Activated naive CD4-positive, alpha-beta T cell treated with anti-CD3 and anti-CD28 coated beads, Interleukin-2, amount 50 U/mL, for 24 hours (primary cell): ENCODE measurements around the gene SMIM35.
A peak's percentile ranks its signal among the peaks of the same experiment; 100 is the strongest.
"Not testable (repeated sequence)": the region's sequence is repeated elsewhere in the genome, so short reads cannot be mapped to it uniquely, and the experiment has no call there.

Experiments used
- H3K27ac Mint-ChIP-seq: one replicate; pipeline ENCODE4 v1.8.0; 2021; ENCODE audit warnings: mild to moderate bottlenecking, mixed read lengths
- H3K27me3 Mint-ChIP-seq: one replicate; pipeline ENCODE4 v1.8.0; 2021; ENCODE audit warnings: mixed read lengths
- H3K36me3 Mint-ChIP-seq: one replicate; pipeline ENCODE4 v1.8.0; 2021; ENCODE audit warnings: mixed read lengths
- H3K4me1 Mint-ChIP-seq: one replicate; pipeline ENCODE4 v1.8.0; 2021; ENCODE audit warnings: mixed read lengths
- H3K4me3 Mint-ChIP-seq: one replicate; pipeline ENCODE4 v1.8.0; 2021; ENCODE audit warnings: mild to moderate bottlenecking, mixed read lengths
- H3K9me3 Mint-ChIP-seq: one replicate; pipeline ENCODE4 v1.8.0; 2021; ENCODE audit warnings: mixed read lengths

Gene SMIM35

DNA sequence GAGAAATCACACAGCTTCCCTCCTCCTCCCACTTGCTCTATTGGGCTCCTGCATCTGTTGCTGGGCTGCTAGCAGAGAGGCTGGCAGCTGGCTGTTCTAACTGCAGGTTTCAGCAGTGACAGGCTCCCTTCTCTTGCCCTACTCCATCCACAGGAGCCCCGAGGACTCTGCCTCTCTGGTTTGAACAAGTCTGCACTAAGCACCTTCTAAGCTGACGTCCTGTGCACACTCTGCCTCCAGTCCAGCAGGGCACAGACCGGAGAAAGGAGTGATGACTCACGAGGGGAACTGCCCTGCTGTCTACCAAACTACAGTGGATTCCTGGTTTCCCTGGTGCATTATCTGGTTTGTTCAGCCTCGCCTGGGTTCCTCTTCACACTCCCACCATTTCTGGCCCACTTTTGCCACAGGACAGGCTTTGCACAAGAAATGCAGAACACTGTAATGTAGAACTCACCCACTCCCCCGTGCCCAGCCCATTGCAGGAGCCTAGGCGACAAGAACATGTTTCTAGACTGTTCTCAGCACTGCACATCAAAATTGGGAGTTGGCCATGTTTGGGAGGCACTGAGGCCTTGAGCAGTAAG is 74.6 kb downstream of the SMIM35 start:
- H3K4me3 Mint-ChIP-seq: no peak overlapping the region
- peaks cover 88% of the 10 kb centered on the region for H3K4me1 Mint-ChIP-seq
- H3K9me3 Mint-ChIP-seq: no peaks in the 10 kb centered on the region
- H3K27ac Mint-ChIP-seq: peak overlapping the region; percentile 21
- peaks cover 3% of the 10 kb centered on the region for H3K36me3 Mint-ChIP-seq
- H3K27me3 Mint-ChIP-seq: no peaks in the 10 kb centered on the region

DNA sequence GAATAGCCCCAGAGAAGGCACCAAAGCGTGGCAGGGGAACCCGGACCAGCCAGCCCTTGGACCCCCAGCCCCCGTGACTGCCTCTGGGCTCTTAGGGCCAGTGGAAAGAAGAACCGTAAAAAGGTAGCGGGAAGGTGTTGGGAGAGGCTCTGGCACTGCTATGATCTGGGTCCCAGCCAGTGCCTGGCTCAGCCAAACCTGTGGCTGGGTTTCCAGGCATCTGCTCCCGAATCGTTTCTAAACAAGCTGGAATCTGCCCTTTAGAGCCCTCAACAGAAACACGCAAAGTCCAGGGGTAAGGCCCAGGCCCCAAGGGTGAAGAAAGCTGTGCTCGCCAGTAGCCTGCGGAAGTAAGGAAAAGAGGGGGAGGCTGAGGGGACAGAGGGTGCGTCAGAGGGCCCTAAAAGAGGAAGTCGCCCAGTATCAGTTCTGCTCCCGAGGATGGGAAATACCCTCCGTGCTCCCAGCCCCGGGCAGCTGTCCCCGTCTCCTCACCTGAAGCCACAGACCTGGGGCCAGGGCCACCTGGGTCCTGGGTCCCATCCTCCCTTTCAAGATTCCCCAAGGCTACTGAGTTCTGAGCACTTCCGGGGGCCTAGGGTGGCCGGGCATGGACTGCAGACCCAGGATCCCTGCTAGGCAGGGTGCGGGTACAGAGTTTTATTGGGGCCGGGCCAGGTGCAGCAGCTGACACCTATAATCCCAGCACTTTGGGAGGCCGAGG is 75.9 kb downstream of the SMIM35 start:
- Mint-ChIP-seq H3K4me3 (no peak overlapping the region), H3K27me3 (no peaks in the 10 kb centered on the region), H3K4me1 (peaks cover 91% of the 10 kb centered on the region), H3K9me3 (no peaks in the 10 kb centered on the region), H3K36me3 (no peaks in the 10 kb centered on the region), H3K27ac (peak overlapping the region; percentile 23)

GRCh38 chr11:118009864-118010737 is 76.7 kb downstream of the SMIM35 start:
- Mint-ChIP-seq H3K27me3 (no peaks in the 10 kb centered on the region), H3K9me3 (no peaks in the 10 kb centered on the region), H3K36me3 (no peaks in the 10 kb centered on the region), H3K27ac (no peak overlapping the region), H3K4me3 (no peak overlapping the region), H3K4me1 (peaks cover 91% of the 10 kb centered on the region)

GRCh38 chr11:118008271-118008911 is 78.4 kb downstream of the SMIM35 start:
- Mint-ChIP-seq H3K4me1 (peaks cover 95% of the 10 kb centered on the region), H3K9me3 (peaks cover 9% of the 10 kb centered on the region), H3K4me3 (peak overlapping the region; percentile 56), H3K36me3 (peaks cover 4% of the 10 kb centered on the region), H3K27me3 (no peaks in the 10 kb centered on the region), H3K27ac (peak overlapping the region; percentile 80)

GRCh38 chr11:118007563-118008270 is 79.0 kb downstream of the SMIM35 start:
- H3K9me3 Mint-ChIP-seq, H3K36me3 Mint-ChIP-seq, H3K27me3 Mint-ChIP-seq: not testable (repeated sequence)
- Mint-ChIP-seq H3K4me1 (peaks cover 95% of the 10 kb centered on the region), H3K27ac (peak overlapping the region; percentile 80), H3K4me3 (peak overlapping the region; percentile 56)

GRCh38 chr11:118007040-118007439 is 79.7 kb downstream of the SMIM35 start:
- Mint-ChIP-seq H3K27ac (peak overlapping the region; percentile 27), H3K4me1 (peaks cover 96% of the 10 kb centered on the region), H3K36me3 (peaks cover 4% of the 10 kb centered on the region), H3K27me3 (no peaks in the 10 kb centered on the region), H3K9me3 (peaks cover 9% of the 10 kb centered on the region), H3K4me3 (no peak overlapping the region)

DNA sequence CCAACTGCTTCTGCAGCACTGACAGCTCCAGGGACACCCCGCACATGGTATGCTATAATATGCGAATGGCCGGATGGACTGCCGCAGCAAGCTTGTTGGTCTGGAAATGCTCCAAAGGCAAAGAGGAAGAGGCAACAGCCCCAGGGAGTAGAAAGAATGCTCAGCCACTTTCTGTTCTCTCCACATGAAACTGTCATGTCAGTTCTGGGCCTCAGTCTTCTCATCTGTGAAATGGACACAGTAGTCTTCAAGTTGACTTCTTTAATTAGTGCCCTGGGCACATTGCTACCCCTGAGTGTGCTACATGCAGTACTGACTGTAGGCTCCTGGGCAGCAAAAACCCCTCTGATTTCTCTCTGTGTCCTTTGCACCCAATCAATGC is 80.6 kb downstream of the SMIM35 start:
- Mint-ChIP-seq H3K36me3 (peaks cover 4% of the 10 kb centered on the region), H3K4me1 (peaks cover 97% of the 10 kb centered on the region), H3K4me3 (no peak overlapping the region), H3K9me3 (peaks cover 9% of the 10 kb centered on the region), H3K27ac (peak overlapping the region; percentile 71), H3K27me3 (no peaks in the 10 kb centered on the region)

DNA sequence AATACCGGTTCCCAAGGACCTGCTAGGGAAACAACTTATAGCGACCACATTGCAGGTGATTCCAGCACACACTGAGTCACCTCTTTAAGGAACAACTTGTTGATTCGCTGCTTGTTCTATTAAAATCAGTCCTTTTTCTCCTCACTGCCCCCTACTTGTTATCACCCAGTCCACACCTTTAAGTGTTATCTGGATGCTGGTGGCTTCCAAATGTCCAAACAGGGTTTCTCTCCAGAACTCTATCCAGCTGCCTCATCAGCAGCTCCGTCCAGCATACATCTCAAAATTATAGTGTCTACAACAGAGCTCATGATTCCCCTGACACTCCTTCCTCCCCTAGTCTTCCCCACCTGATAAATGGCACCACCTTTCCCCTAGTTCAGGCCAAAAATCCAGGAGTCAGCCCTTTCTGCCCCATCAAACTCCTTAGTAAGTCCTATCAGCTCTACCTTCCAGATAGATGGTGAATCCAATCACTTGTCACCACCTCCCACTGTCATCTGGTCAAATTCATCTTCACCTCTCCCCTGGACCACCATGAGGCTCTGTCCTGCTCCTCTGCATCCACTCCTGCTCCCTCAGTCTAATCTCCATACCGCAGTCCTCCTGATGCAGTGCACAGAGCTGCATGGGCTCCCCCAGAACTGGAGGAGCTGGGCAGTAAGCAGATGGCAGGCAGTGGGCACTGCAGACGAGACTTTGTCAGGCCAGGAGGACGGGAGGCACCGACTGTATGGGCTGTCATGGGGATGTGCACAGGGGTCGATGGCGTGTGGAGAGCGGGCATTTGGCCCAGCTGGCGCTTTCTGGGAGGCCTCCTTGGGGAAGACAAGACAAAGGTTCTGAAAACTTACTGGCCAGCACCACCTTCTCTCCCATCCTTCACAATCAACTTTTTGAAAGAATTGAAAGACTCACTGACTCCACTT is 81.3 kb downstream of the SMIM35 start:
- Mint-ChIP-seq H3K9me3 (peaks cover 9% of the 10 kb centered on the region), H3K27me3 (no peaks in the 10 kb centered on the region), H3K27ac (peak overlapping the region; percentile 71), H3K4me1 (peaks cover 99% of the 10 kb centered on the region), H3K36me3 (peaks cover 4% of the 10 kb centered on the region), H3K4me3 (no peak overlapping the region)

- no peak overlapping the region for H3K4me3 Mint-ChIP-seq
- no peaks in the 10 kb centered on the region for H3K27me3 Mint-ChIP-seq
- H3K4me1 Mint-ChIP-seq: peaks cover 100% of the 10 kb centered on the region
- peaks cover 9% of the 10 kb centered on the region for H3K9me3 Mint-ChIP-seq
- peak overlapping the region; percentile 94 for H3K27ac Mint-ChIP-seq
- H3K36me3 Mint-ChIP-seq: peaks cover 7% of the 10 kb centered on the region
These were observed 82.1 kb downstream of the SMIM35 start for GRCh38 chr11:118004543-118005223.

DNA sequence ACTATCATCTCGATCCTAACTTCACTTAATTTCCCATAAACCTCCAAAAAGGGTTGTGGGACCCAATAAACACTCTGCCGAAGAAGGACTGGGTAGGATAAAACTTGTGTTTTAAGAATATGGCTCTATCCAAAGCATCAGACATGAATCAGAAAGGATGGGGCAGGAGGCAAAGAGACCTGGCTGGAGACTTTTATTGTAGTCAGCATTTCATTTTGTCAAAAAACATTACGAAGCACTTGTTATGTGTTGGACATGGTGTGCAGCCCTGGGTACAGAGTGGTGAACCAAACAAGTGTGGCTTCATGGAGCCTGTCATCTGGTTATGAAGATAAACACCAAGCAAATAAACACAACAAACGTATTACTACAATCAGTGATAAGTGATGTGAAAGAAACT is 83.3 kb downstream of the SMIM35 start:
- peak overlapping the region; percentile 45 for H3K4me3 Mint-ChIP-seq
- no peaks in the 10 kb centered on the region for H3K27me3 Mint-ChIP-seq
- H3K9me3 Mint-ChIP-seq: peaks cover 9% of the 10 kb centered on the region
- peak overlapping the region; percentile 94 for H3K27ac Mint-ChIP-seq
- H3K36me3 Mint-ChIP-seq: peaks cover 9% of the 10 kb centered on the region
- H3K4me1 Mint-ChIP-seq: peaks cover 91% of the 10 kb centered on the region

DNA sequence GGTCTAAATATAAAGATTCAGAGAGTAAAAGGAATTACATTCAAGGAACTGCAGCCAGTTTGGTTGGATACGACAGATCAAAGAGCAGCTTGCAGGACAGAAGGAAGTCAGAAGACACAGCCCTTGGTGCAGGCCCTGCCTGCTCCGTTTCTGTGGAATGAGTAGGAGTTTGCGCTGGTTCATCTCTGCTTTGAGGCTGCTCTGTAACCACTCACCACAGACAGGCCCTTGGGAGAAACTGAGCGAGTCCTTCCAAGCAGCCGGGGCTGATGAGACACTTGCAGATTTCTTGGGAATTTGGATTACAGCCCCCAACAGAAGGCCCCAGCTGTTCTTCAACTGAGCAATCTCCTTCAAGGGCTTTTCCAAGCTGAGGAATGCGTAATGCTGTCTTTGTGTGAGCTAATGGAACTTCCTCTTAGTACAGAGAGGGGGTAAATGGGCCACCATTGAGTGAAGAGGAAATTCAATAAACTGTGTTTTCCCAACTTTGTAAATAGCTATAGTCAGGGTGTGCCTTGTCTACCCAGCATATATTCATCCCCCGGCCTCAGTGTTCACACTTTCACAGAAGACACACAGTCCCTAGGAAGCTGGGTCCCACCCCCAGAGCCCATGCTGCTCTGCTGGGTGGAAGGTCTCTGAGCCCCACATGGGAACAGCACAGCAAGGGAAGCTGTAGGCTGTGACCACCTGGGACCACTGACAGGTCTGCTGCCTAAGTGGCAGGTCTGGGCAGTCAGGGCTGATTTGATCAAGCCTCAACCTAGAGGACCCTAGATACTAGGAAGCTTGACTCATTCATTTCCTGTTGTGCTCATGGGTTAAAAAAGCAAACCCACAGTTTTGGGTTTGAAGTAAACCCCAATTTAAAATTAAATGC is 84.0 kb downstream of the SMIM35 start:
- peak overlapping the region; percentile 53 for H3K4me3 Mint-ChIP-seq
- H3K4me1 Mint-ChIP-seq: peaks cover 91% of the 10 kb centered on the region
- H3K27ac Mint-ChIP-seq: peak overlapping the region; percentile 32
- peaks cover 9% of the 10 kb centered on the region for H3K9me3 Mint-ChIP-seq
- peaks cover 14% of the 10 kb centered on the region for H3K36me3 Mint-ChIP-seq
- no peaks in the 10 kb centered on the region for H3K27me3 Mint-ChIP-seq

GRCh38 chr11:118002010-118002540 is 84.7 kb downstream of the SMIM35 start:
- Mint-ChIP-seq H3K36me3 (peaks cover 21% of the 10 kb centered on the region), H3K27ac (peak overlapping the region; percentile 32), H3K27me3 (no peaks in the 10 kb centered on the region), H3K4me1 (peaks cover 91% of the 10 kb centered on the region), H3K4me3 (peak overlapping the region; percentile 53), H3K9me3 (peaks cover 9% of the 10 kb centered on the region)

DNA sequence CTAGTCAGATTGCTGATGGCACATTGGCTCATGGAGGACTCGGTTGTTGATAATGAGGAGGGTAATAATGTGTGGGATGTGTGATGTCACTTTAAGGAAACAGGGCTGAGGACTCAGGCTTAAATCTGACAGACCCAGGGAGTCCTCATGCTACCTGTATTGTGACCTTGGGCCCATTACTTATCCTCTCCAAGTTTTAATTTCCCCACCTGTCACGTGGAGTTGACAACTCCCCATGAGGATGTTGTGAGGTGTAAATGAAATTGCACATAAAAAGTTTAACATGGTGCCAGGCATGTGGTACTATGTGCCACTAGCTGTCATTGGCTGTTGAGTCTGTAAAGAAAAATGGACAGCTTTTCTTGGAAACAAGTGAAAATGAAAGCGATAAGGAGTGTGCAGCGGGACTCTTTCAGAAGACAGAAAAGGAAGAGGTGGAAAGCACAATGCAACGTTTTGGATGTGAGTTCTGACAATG is 85.2 kb downstream of the SMIM35 start:
- Mint-ChIP-seq H3K27me3 (no peaks in the 10 kb centered on the region), H3K4me3 (peak overlapping the region; percentile 38), H3K9me3 (peaks cover 9% of the 10 kb centered on the region), H3K4me1 (peaks cover 89% of the 10 kb centered on the region), H3K27ac (peak overlapping the region; percentile 53), H3K36me3 (peaks cover 25% of the 10 kb centered on the region)
